Karpas-422 (cell line): Measurements from ENCODE around the gene PLD1. TPM values are rescaled to one million over a fixed set of nuclear protein-coding genes. Genes with fewer than 3 reads are reported as not detected.
"Not testable (repeated sequence)": the region's sequence is repeated elsewhere in the genome, so short reads cannot be mapped to it uniquely, and the experiment has no call there.

Experiments used
- DNase-seq: peaks from one replicate; pipeline ENCODE4 v3.0.0-alpha.2; 2015
- H2AFZ ChIP-seq: fragments of 200-600 bp; sonication (generic); 2 replicates; pipeline ENCODE4 v1.6.1; 2014; ENCODE audit warnings: antibody characterized with exemption, low read length, mixed read lengths
- H3K27ac ChIP-seq: fragments of 200-600 bp; sonication (generic); 2 replicates; pipeline ENCODE4 v1.5.1; 2014; ENCODE audit warnings: mild to moderate bottlenecking, low read length, moderate library complexity
- H3K27me3 ChIP-seq: fragments of 200-600 bp; sonication (generic); 2 replicates; pipeline ENCODE4 v1.6.1; 2014; ENCODE audit warnings: low read length, mixed read lengths
- H3K36me3 ChIP-seq: fragments of 200-600 bp; sonication (generic); 2 replicates; pipeline ENCODE4 v1.6.1; 2014; ENCODE audit warnings: low read length, mixed read lengths; ENCODE audit not compliant: insufficient read depth
- H3K4me1 ChIP-seq: fragments of 200-600 bp; sonication (generic); 2 replicates; pipeline ENCODE4 v1.6.1; 2014; ENCODE audit warnings: mild to moderate bottlenecking, low read length, mixed read lengths
- H3K4me2 ChIP-seq: fragments of 200-600 bp; sonication (generic); 2 replicates; pipeline ENCODE4 v1.6.1; 2014; ENCODE audit warnings: low read length, low read depth, mild to moderate bottlenecking; ENCODE audit not compliant: poor library complexity, severe bottlenecking
- H3K4me3 ChIP-seq: fragments of 200-600 bp; sonication (generic); 2 replicates; pipeline ENCODE4 v1.5.1; 2014; ENCODE audit warnings: mild to moderate bottlenecking, antibody characterized with exemption, low read length, mixed read lengths
- H3K79me2 ChIP-seq: fragments of 200-600 bp; sonication (generic); 2 replicates; pipeline ENCODE4 v1.6.1; 2014; ENCODE audit warnings: mild to moderate bottlenecking, low read length, mixed read lengths
- H3K9ac ChIP-seq: fragments of 200-600 bp; sonication (generic); 2 replicates; pipeline ENCODE4 v1.6.0; 2014; ENCODE audit warnings: low read length
- H3K9me2 ChIP-seq: fragments of 200-600 bp; sonication (generic), shearing (Covaris generic); replicated peaks from 2 replicates; pipeline ENCODE4 v1.6.0; 2014; ENCODE audit warnings: mild to moderate bottlenecking, low read length, moderate library complexity; ENCODE audit not compliant: insufficient read depth
- H3K9me3 ChIP-seq: fragments of 300-700, 200-600 bp; sonication (generic); 2 replicates; pipeline ENCODE4 v1.6.1; 2014; ENCODE audit warnings: low read length, mixed read lengths
- H4K20me1 ChIP-seq: fragments of 200-600 bp; sonication (generic); 2 replicates; pipeline ENCODE4 v1.6.1; 2014; ENCODE audit warnings: mild to moderate bottlenecking, antibody characterized with exemption, low read length, low read depth; ENCODE audit not compliant: insufficient read depth
- total RNA-seq: library from RNA; depleted of rRNA; stranded (reverse); fragments of >200 nt; shearing (Covaris generic); gene quantifications from 2 replicates; pipeline ENCODE4 v1.2.3, GENCODE V29; 2014; ENCODE audit warnings: low replicate concordance

Gene PLD1
- total RNA-seq, 1 experiment from 2014 or later: not detected

- H3K79me2 ChIP-seq: no peaks in the 10 kb centered on the region
- no peaks in the 10 kb centered on the region for H4K20me1 ChIP-seq
- H3K4me2 ChIP-seq: no peak overlapping the region
Measured at GRCh38 chr3:171748064-171748924, 62.0 kb downstream of the PLD1 start.

GRCh38 chr3:171747223-171747920 lies 62.9 kb downstream of the PLD1 start:
- Histone ChIP-seq H3K9me3 (no peaks in the 10 kb centered on the region), H3K9ac (no peak overlapping the region), H3K4me1 (no peaks in the 10 kb centered on the region), H3K4me3 (no peak overlapping the region), H3K27me3 (no peaks in the 10 kb centered on the region), H4K20me1 (no peaks in the 10 kb centered on the region), H3K9me2 (no peaks in the 10 kb centered on the region), H3K79me2 (no peaks in the 10 kb centered on the region), H3K27ac (no peak overlapping the region), H2AFZ (no peak overlapping the region), H3K36me3 (no peaks in the 10 kb centered on the region), H3K4me2 (no peak overlapping the region)
- no peak for DNase-seq

More at GRCh38 chr3:171748064-171748924, 62.0 kb downstream of the PLD1 start:
- Histone ChIP-seq H3K27ac (no peak overlapping the region), H3K27me3 (no peaks in the 10 kb centered on the region), H3K4me1 (no peaks in the 10 kb centered on the region), H2AFZ (no peak overlapping the region), H3K9me2 (no peaks in the 10 kb centered on the region), H3K4me3 (no peak overlapping the region), H3K36me3 (no peaks in the 10 kb centered on the region), H3K9ac (no peak overlapping the region), H3K9me3 (no peaks in the 10 kb centered on the region)
- DNase-seq: no peak

DNA sequence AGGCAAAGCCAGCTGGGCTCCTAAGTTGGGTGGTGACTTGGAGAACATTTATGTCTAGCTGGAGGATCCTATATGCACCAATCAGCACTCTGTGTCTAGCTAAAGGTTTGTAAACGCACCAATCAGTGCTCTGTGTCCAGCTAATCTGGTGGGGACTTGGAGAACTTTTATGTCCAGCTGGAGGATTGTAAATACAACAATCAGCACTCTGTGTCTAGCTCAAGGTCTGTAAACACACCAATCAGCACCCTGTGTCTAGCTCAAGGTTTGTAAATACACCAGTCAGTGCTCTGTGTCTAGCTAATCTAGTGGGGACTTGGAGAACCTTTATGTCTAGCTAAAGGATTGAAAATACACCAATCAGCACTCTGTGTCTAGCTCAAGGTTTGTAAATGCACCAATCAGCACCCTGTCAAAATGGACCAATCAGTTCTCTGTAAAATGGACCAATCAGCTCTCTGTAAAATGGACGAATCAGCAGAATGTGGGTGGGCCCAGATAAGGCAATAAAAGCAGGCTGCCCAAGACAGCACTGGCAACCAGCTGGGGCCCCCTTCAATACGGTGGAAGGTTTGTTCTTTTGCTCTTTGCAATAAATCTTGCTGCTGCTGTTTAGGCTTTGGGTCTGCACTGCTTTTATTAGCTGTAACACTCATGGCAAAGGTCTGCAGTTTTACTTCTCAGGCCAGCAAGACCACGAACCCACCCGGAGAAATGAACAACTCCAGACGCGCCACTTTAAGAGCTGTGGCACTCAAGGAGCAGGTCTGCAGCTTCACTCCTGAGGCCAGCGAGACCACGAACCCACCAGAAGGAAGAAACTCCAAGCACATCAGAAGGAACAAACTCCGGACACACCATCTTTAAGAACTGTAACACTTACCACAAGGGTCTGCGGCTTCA lies 63.7 kb downstream of the PLD1 start:
- not testable (repeated sequence) for H3K27me3 ChIP-seq, H3K4me1 ChIP-seq, H3K4me2 ChIP-seq, H3K27ac ChIP-seq, DNase-seq, H3K36me3 ChIP-seq, H2AFZ ChIP-seq, H4K20me1 ChIP-seq, H3K4me3 ChIP-seq, H3K9me2 ChIP-seq, H3K9ac ChIP-seq, H3K79me2 ChIP-seq, H3K9me3 ChIP-seq

- H3K27me3 ChIP-seq: no peaks in the 10 kb centered on the region
- H2AFZ ChIP-seq: no peak overlapping the region
- H3K27ac ChIP-seq: no peak overlapping the region
- H3K9me2 ChIP-seq: no peaks in the 10 kb centered on the region
- H4K20me1 ChIP-seq: no peaks in the 10 kb centered on the region
- no peak overlapping the region for H3K4me2 ChIP-seq
- DNase-seq: no peak
- no peak overlapping the region for H3K4me3 ChIP-seq
- no peaks in the 10 kb centered on the region for H3K79me2 ChIP-seq
- no peaks in the 10 kb centered on the region for H3K9me3 ChIP-seq
- H3K9ac ChIP-seq: no peak overlapping the region
- no peaks in the 10 kb centered on the region for H3K36me3 ChIP-seq
- H3K4me1 ChIP-seq: no peaks in the 10 kb centered on the region
Measured at GRCh38 chr3:171745577-171746319, 64.5 kb downstream of the PLD1 start.

GRCh38 chr3:171744158-171744741 lies 66.0 kb downstream of the PLD1 start:
- Histone ChIP-seq H3K9me3 (no peaks in the 10 kb centered on the region), H4K20me1 (no peaks in the 10 kb centered on the region), H3K36me3 (no peaks in the 10 kb centered on the region), H3K9ac (no peak overlapping the region), H3K4me2 (no peak overlapping the region), H3K27ac (no peak overlapping the region), H3K4me3 (no peak overlapping the region), H3K27me3 (no peaks in the 10 kb centered on the region), H2AFZ (no peak overlapping the region), H3K79me2 (no peaks in the 10 kb centered on the region), H3K4me1 (no peaks in the 10 kb centered on the region), H3K9me2 (no peaks in the 10 kb centered on the region)
- DNase-seq: no peak

DNA sequence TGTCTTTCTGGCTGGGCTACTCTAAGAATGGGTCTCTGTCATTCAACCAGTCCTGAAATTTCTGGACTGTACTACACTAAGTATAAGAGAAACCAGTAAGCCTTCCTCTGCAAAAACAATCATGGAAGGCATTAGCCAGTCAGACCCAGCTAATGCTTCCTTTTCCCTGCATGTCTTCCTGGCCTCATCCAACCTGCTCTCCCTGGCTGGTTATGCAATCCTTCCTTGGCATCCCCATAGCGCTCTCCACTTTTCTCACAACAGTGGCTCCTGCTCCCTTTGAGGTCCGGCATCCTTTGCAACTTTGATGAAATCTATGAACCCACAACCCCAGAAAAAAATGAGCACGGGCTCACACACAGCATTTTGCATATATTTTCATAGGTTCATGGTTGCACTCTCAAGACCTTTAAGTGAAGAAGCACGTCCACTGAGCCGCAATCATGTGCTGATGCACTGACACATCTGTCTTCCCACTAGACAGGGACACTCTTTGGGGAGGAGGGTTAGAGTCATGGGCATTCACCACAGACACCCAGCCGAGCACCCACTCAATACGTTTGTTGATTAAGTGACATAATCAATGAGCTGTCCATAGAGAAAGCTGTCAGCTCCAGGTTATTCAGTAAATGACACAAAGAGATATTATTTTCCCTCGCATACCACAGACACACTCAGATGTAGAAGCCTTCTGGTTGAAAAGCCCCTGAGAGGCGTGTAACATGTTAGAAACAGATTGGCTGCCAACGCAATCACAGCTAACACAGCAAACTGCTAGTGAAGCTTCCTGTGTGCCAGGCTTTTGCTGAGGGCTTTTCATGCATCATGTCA lies 66.7 kb downstream of the PLD1 start:
- H3K27ac ChIP-seq: no peak overlapping the region
- no peak overlapping the region for H3K4me2 ChIP-seq
- H3K4me1 ChIP-seq: no peaks in the 10 kb centered on the region
- no peaks in the 10 kb centered on the region for H3K27me3 ChIP-seq
- H3K79me2 ChIP-seq: no peaks in the 10 kb centered on the region
- no peaks in the 10 kb centered on the region for H4K20me1 ChIP-seq
- DNase-seq: no peak
- no peaks in the 10 kb centered on the region for H3K36me3 ChIP-seq
- no peak overlapping the region for H2AFZ ChIP-seq
- H3K9ac ChIP-seq: no peak overlapping the region
- H3K4me3 ChIP-seq: no peak overlapping the region
- H3K9me2 ChIP-seq: no peaks in the 10 kb centered on the region
- no peaks in the 10 kb centered on the region for H3K9me3 ChIP-seq

DNA sequence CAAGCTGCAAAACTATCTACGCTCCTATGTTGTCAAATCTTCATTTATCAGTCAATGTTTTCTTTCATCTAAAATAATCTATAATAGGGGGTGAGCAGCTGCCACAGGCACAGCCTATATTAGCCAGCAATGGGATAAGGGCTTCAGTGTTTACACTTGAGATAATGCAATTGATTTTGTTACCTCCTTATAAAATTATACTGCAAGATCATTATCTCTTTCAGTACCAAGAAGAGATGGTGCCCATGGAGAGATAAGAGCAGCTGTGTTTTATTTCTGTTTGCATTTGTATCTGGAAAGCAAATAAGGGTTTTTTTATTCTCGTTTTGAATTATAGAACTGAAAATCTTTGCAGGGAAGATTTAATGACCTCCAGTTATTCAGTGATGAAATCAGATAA lies 68.9 kb downstream of the PLD1 start:
- Histone ChIP-seq H3K9ac (no peak overlapping the region), H3K9me3 (no peaks in the 10 kb centered on the region), H3K27me3 (no peaks in the 10 kb centered on the region), H3K36me3 (no peaks in the 10 kb centered on the region), H3K79me2 (no peaks in the 10 kb centered on the region), H3K4me2 (no peak overlapping the region), H3K4me3 (no peak overlapping the region), H2AFZ (no peak overlapping the region), H3K27ac (no peak overlapping the region), H3K4me1 (no peaks in the 10 kb centered on the region), H3K9me2 (no peaks in the 10 kb centered on the region), H4K20me1 (no peaks in the 10 kb centered on the region)
- no peak for DNase-seq
